Left colon (tissue), 2 donors: ENCODE results near the gene KBTBD12. TPM values are rescaled to one million over a fixed set of nuclear protein-coding genes. Genes with fewer than 3 reads are reported as not detected.

Experiments used
- ATAC-seq: fragments of 200-7000 bp; cut with Tn5 transposase; one replicate; pipeline ENCODE4 v1.9.1; 2020; ENCODE audit warnings: mild to moderate bottlenecking, moderate library complexity
- DNase-seq, 2 donors: peaks; one replicate each; pipeline ENCODE4 v3.0.0-alpha.2; 2020
- intact Hi-C, 2 donors: fragments of 100-400 bp; cut with DNase I in 1 of 2; cut with micrococcal nuclease in 1 of 2; formaldehyde crosslinking; loops; one replicate each; pipeline versions ENCODE4 v1.11.2 to v1.14.0; 2022; cut with DNase I, micrococcal nuclease
- total RNA-seq, 2 donors: library from RNA; stranded (reverse); fragmentation: NEBNext Ultra II Directional; extraction: Animal tissue kit (Norgen Biotek cat#: 25700); gene quantifications; one replicate each; pipeline ENCODE4 v1.2.1, GENCODE V29; 2021
- donor health status: DM: no; HTN: no; CAD: no.
- donor health status: DM: yes; HTN: yes; CAD: no.

The KBTBD12 gene
- total RNA-seq, 2 donors from 2014 or later = 3.8 to 4.6 TPM

- no peak for DNase-seq
- ATAC-seq = no peak
- intact Hi-C loops = no loop called here
Measured at GRCh38 chr3:127938800-127939199, 23.8 kb downstream of the KBTBD12 start.

DNA sequence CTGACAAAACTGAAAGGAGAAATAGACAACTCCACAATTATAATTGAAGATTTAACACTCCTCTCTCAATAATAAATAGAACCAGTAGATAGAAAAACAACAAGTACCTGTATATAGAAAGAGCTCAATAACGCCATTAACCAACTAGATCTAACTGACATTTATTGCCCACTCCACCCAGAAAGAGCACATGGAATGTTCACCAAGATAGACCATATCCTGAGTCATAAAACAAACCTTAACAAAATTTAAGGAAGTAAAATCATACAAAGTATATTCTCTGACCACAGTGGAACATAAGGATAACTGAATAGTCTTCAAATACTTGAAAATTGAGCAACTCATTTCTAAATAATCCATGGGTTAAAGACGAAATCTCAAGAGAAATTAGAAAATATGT is 25.1 kb downstream of the KBTBD12 start:
- ATAC-seq = peak; percentile 98
- DNase-seq = no peak
- intact Hi-C loops = no loop called here

DNA sequence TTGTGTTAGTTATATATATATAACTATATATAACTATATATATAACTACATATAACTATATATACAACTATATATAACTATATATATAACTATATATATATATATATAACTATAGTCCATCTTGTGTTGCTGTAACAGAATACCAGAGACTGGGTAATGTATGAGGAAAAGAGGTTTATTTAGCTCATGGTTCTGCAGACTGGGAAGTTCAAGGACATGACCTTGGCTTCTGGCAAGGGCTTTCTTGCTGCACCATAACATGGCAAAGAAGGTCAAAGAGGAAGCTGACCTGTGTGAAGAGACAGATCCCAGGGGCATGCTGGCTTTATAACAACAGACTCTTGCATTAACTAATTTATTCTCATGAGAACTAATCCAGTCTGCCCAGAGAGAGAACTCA is 27.6 kb downstream of the KBTBD12 start:
- no peak for ATAC-seq
- DNase-seq = no peak
- intact Hi-C loops = no loop called here

DNA sequence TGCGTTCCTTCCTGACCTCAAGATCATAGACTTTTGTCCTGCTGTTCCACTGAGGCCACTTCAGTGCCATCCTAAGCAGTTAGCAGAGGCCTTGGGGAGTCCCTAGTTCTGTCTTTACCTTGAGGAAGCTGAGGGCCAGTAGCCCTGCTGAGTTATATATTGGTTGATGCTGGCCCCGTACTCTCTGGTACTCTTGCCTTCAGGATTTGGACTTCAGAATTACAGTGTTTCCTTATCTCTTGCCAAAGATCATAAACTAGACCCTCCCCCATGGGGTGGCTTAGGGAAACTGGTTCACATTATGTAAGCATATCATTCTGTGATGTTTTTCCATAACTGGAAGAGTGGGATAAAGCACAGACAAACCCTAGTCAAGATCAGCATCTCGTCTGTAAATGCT is 33.2 kb downstream of the KBTBD12 start:
- intact Hi-C loops = no loop called here
- DNase-seq (no peak), ATAC-seq (no peak)

DNA sequence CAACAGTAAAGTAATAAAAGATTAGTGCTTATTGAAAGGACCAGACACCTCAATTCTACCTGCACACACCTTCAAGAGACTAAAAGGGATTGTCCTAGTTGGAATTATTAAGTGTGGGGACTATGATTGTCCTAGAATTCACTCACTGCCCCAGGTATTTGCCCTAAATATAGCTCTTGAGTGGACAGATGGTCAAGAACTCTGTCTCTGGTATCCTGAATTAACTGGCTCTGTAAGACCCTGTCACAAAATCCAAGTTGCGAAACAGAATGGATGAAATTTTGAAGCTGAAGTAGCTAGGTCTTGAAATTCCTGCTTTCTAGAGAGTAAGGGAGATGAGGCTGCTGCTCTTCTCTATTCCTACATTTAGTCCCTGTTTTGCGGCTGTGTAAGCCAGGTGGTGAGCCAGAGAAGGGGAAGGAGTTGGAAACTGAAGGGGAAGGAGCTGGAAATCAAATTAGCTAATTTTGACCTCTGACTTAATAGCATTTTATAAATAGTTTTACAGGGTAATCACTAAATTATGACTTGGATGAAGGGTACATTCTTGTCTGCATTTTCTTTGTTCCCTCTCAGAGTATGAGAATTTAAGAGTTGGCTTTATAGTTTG is 34.5 kb downstream of the KBTBD12 start:
- intact Hi-C loops = no loop called here
- ATAC-seq (no peak), DNase-seq (no peak)

- ATAC-seq = no peak
- intact Hi-C loops = no loop called here
- no peak for DNase-seq
Measured at GRCh38 chr3:127951276-127951675, 36.2 kb downstream of the KBTBD12 start.

DNA sequence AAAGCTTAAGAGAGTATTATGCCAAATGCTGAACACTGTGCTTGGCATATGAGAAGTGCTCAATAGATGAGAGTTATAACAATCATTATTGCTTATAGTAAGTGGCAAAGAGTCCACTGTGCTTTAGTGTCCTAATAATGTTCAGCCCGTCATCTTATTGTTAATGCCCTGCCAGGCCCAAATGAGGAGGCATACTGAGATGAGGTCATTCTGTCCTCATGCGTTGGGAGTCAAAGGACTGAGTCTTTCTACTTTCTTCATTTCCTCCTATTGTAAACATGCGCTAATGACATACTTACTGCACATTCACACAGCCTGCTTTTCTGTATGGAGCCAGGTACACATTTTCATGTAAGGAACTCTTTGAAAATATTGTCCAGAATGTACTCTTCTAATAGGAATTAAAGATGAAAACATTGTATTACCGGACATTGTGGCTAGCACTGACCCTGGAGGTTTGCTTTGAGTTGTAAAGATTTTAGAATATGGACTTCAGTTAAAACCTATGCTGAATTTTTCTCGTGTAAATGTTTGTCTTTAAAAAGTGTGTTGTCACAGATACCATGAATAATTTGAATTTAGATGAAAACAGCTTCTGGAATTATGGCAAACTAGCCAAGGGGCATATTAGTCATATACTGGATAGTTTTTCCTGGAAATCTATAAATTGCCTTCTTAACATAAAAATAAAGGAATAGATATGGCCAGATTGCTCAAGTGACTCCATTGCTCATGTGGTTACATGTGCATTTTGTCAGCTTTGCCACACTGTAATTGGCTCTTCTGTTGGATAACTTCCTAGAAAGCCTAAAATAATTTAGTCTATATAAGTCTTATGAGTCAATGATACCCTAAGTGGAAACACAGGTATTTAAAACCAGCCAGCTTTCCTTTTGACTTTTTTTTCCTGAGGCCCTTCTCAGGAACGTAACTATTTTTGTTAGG is 38.3 kb downstream of the KBTBD12 start:
- intact Hi-C loops = no loop called here
- DNase-seq = no peak
- ATAC-seq = no peak

- DNase-seq (no peak), ATAC-seq (no peak)
- intact Hi-C loops = no loop called here
Measured at GRCh38 chr3:127954640-127955039, 39.6 kb downstream of the KBTBD12 start.

DNA sequence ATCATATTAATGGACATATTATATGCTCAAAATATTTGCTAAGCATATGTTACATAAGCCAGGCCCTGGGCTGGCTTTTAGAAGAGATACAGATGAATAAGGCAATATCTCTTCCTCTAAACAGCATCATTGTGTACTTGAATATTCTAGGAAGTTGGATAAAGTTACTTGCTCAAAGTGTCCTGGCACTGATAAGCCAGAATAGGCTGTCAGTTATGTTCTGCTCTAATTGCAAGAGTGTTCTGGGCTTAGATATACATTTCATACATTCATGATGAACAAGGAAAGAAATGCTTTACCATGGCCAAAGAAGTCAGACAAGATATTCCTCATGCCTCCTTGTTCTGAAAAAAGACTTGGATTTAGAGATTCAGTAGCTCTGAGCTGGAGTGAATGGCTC is 40.7 kb downstream of the KBTBD12 start:
- ATAC-seq (no peak), DNase-seq (no peak)
- intact Hi-C loops = no loop called here

- DNase-seq (no peak), ATAC-seq (no peak)
- intact Hi-C loops = no loop called here
Measured at GRCh38 chr3:127959041-127959440, 44.0 kb downstream of the KBTBD12 start.

DNA sequence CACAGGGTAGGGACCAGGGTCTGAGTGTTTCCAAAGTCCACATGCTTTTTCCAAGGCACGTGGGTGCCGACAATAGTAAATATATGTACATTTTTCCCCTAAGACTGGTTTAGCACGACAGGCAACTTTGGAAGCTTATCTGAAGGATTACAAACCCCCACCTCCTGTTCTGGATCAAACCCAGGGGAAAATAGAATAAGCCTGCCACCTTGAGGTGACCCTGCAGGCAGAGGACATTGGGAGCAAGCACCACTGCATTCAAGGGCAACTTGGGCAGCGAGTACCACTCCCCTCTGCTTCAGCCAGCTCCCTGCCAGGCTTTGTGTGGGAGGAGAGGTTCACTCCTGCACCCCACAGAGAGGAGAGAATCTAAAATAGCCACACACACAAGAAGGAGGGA is 44.8 kb downstream of the KBTBD12 start:
- DNase-seq (peak in 1 of 2 donors; percentile 16), ATAC-seq (peak; percentile 72)
- intact Hi-C loops = no loop called here

DNA sequence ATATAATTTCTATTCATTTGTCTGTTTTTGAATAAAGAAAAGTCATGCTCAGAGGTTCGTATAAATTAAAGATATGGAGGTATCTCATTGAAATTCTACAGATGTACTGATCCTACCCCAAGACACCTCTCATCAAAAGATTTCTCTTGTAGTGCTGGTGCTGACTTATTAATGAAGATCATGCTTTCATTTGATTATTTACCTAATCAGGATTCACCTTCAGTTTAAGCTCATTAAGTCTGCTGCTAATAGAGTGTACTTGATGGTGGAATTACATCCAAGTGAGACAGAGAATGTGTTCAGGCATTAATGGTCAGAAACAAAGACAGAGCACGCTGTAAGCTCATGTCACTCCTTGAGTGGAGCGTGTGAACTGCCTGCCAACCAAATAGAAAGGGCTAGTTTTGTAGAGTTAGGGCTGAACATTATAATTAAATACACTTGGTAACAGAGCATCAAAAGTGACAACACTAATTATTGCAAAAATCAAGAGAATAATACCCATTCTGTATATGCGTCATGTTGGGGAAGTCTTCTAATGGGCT is 45.5 kb downstream of the KBTBD12 start:
- no peak for DNase-seq
- intact Hi-C loops = no loop called here
- no peak for ATAC-seq

DNA sequence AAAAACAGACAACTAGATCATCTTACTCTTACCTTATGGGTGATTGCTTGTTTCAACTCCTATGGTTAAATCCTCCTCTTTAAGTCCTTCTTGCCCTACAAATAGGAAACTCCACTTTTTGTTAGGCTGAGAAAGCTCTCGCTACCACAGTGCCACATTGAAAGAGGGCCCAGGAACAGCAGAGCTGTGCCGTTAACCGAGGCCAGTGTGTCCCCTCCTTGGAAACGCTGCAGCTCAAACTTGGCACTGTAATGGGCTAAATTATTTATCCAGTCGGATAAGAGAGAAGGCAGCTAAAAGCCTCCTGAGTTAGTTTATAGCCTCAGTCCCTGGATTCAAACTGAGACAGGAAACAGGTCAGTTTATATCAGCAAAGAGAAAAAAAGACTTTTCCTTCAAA is 46.1 kb downstream of the KBTBD12 start:
- DNase-seq (no peak), ATAC-seq (no peak)
- intact Hi-C loops = no loop called here

DNA sequence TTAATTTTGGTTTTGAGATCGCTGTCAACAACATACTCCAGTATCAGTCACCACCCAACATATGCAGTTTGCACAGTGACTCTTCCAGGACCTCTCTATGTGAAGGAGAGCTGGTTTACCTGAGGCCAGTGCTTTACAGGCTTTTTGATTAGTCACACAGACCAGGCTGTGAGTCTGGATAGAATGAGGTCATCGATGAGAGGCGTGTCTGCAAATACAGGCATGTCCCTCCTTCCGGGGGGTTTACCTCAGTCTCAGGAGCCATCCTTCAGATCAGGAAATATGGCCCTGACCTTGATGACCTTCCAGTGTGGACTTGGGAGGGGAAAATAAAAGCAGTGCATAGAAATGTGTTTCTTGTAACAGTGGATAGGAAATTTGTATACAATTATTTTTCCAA is 46.9 kb downstream of the KBTBD12 start:
- intact Hi-C loops = no loop called here
- DNase-seq = peak in 1 of 2 donors; percentile 39

DNA sequence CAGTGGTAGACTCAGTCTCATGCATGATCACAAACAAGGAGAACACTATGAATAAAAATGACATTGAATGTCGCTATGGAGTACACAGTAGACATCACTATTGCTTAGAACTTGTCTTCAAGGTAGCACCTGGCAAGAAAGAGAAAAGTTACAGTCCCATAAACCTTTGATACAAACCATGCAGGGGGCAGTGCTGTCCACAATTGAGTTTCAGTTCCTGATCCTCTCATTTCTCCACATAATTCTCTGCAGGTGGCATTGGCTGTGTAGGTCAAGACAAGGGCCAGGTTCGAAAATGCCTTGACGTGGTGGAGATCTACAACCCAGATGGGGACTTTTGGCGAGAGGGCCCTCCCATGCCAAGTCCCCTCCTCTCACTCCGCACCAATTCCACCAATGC is 47.9 kb downstream of the KBTBD12 start:
- ATAC-seq (no peak), DNase-seq (no peak)
- intact Hi-C loops = no loop called here

More for the DNA sequence above, 46.9 kb downstream of the KBTBD12 start:
- ATAC-seq = peak; percentile 88

GRCh38 chr3:127964053-127964452 is 49.0 kb downstream of the KBTBD12 start:
- DNase-seq = no peak
- intact Hi-C loops = no loop called here

DNA sequence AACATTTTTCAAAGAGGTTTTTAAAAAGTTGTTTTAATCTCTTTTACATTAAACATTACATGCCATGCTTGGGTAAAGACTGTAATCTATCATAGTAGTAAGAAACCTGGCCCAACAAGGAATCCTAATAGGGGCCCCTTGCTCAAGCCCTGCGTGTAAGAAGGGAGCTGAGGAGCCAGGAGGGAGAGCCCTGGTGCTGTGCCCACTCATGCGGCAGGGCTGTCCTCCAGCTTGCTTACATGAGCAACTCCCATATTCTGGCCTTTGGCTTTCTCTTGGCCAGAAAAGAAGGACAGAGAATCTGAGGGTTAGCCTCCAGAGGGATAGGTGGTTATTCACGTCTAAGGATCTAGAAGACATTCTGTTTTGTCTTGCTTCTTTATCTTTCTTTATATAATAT is 49.8 kb downstream of the KBTBD12 start:
- ATAC-seq (no peak), DNase-seq (no peak)
- intact Hi-C loops = no loop called here

More at GRCh38 chr3:127964053-127964452, 49.0 kb downstream of the KBTBD12 start:
- ATAC-seq = no peak

DNA sequence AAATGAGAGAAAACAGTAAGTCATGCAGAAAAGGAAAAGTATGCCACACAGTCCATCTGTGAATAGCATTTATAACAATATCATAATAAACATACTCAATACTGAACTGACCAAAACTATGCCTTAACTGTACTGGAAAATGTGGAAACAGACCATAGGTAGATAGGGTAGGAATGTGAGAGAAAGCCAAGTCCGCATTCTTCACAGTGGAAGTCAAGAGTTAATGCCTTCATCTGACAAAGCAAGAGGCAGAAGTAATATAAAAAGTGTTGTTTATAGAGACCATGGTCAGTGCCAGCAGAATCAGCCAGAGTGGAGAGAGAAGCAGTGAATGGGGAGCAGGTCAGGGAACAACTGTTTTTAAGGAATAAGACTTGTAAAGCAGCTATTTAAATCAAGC is 52.3 kb downstream of the KBTBD12 start:
- intact Hi-C loops = no loop called here
- no peak for ATAC-seq
- DNase-seq = no peak

GRCh38 chr3:127970966-127971592 is 56.0 kb downstream of the KBTBD12 start:
- intact Hi-C loops = loop anchor here in 1 of 2 donors (5.0 kb wide), 1 partner anchor 319 kb away; no protein-coding TSS in a partner anchor
- peak in 1 of 2 donors; percentile 27 for DNase-seq
- peak; percentile 89 for ATAC-seq
